ENCODE data around the gene ATG4B. TPM values are rescaled to one million over a fixed set of nuclear protein-coding genes. Genes with fewer than 3 reads are reported as not detected.

ATG4B gene
- total RNA-seq, 1 experiment from 2014 or later: 133 TPM

GRCh38 chr2:241701399-241702154 is 64.1 kb downstream of the ATG4B start, which contains the start of gene ING5:
Gene ING5 (plus strand): TSS chr2:241702039. CDS start chr2:241702066, 27 bp downstream.
- CTCF ChIA-PET: interaction anchor here (0.6 to 4.1 kb wide), 18 partner anchors 9 to 1676 kb away, joined by 3 to 30 read pairs (median 5); partner anchors contain the start of genes D2HGDH and DTYMK
- Mint-ChIP-seq H3K36me3 (peaks cover 17% of the 10 kb centered on the region), H3K27me3 (ENCODE audit: low read depth) (no peaks in the 10 kb centered on the region), H3K27ac (peak within 1 kb of the TSS; percentile 95), H3K4me1 (peaks cover 12% of the 10 kb centered on the region), H3K4me3 (peak within 1 kb of the TSS; percentile 83), H3K9me3 (0 out of 2 replicates have a peak, but pooled peaks cover 7% of the 10 kb centered on the region)
- POLR2A ChIA-PET: interaction anchor here (1.0 to 3.0 kb wide), 3 partner anchors 14 to 386 kb away, joined by 3 to 28 read pairs (median 4); partner anchors contain the start of genes D2HGDH, DTYMK and HDLBP
- ATAC-seq: peak; percentile 72
- DNase-seq (ENCODE audit: low spot score): peak; percentile 96
- TF ChIP-seq ATF3 (CRISPR knock-in tag; conservative IDR thresholded peaks at IDR 0.05) (no peak), ZNF671 (CRISPR knock-in tag; IDR thresholded peaks at IDR 0.05) (0 out of 2 replicates have a peak, but pooled peaks have one; percentile 34), NR1H2 (CRISPR knock-in tag; IDR thresholded peaks at IDR 0.05) (no peak), CTCF (IDR thresholded peaks at IDR 0.05) (no peak), RELA (CRISPR knock-in tag; IDR thresholded peaks at IDR 0.05; ENCODE audit: borderline replicate concordance) (0 out of 2 replicates have a peak, but pooled peaks have one; percentile 63), PREB (CRISPR knock-in tag; IDR thresholded peaks at IDR 0.05; ENCODE audit: borderline replicate concordance) (no peak), TEAD1 (CRISPR knock-in tag; IDR thresholded peaks at IDR 0.05) (peak; percentile 25; the same call in 1 of the 2 replicates), TEAD4 (CRISPR knock-in tag; IDR thresholded peaks at IDR 0.05) (no peak), ZNF532 (CRISPR knock-in tag; IDR thresholded peaks at IDR 0.05; ENCODE audit: borderline replicate concordance) (peak; percentile 51; the same call in 1 of the 2 replicates), FOXJ3 (CRISPR knock-in tag; IDR thresholded peaks at IDR 0.05; ENCODE audit: borderline replicate concordance) (no peak), EMX1 (CRISPR knock-in tag; IDR thresholded peaks at IDR 0.05) (no peak), MLX (CRISPR knock-in tag; IDR thresholded peaks at IDR 0.05) (peak; percentile 51; the same call in 1 of the 2 replicates), ARID4B (CRISPR knock-in tag; IDR thresholded peaks at IDR 0.05; ENCODE audit: borderline replicate concordance) (no peak), ATF2 (CRISPR knock-in tag; IDR thresholded peaks at IDR 0.05; ENCODE audit: borderline replicate concordance, low read depth) (no peak), NFE2L1 (CRISPR knock-in tag; IDR thresholded peaks at IDR 0.05) (peak; percentile 86), ZNF416 (CRISPR knock-in tag; IDR thresholded peaks at IDR 0.05) (peak; percentile 88), HMGXB4 (CRISPR knock-in tag; IDR thresholded peaks at IDR 0.05) (peak; percentile 80), ZNF263 (CRISPR knock-in tag; IDR thresholded peaks at IDR 0.05; ENCODE audit: low read depth) (peak; percentile 61; the same call in 1 of the 2 replicates), ESRRA (CRISPR knock-in tag; IDR thresholded peaks at IDR 0.05; ENCODE audit: borderline replicate concordance) (0 out of 2 replicates have a peak, but pooled peaks have one; percentile 43)
